ENCODE measurements around the gene AP2A1. TPM values are rescaled to one million over a fixed set of nuclear protein-coding genes. Genes with fewer than 3 reads are reported as not detected.

The AP2A1 gene
- polyA plus RNA-seq, 4 donors: 34.7 to 58.8 (median 53.6) TPM

- no peaks in the 10 kb centered on the region for H3K9me3 ChIP-seq (ENCODE audit: control insufficient read depth in 2 of 2, insufficient read depth in 1 of 2, low read depth in 1 of 2, low read length in 1 of 2)
- no peak overlapping the region for H3K4me3 ChIP-seq (ENCODE audit: low read depth in 1 of 3, low read length in 3 of 3)
- no peak for FAIRE-seq
- no peaks in the 10 kb centered on the region for H3K27me3 ChIP-seq (ENCODE audit: control insufficient read depth in 3 of 3, insufficient read depth in 3 of 3, low read length in 3 of 3)
- H3K27ac ChIP-seq (ENCODE audit: low read depth in 1 of 3, low read length in 2 of 3): no peak overlapping the region
- H3K4me1 ChIP-seq (ENCODE audit: control insufficient read depth in 3 of 3, insufficient read depth in 2 of 3, low read depth in 1 of 3, low read length in 2 of 3): peaks cover 0 to 23% (median 0%) of the 10 kb centered on the region in 3 donors
- peaks cover 4 to 81% (median 16%) of the 10 kb centered on the region in 3 donors for H3K36me3 ChIP-seq (ENCODE audit: control insufficient read depth in 3 of 3, insufficient read depth in 2 of 3, low read depth in 1 of 3, low read length in 3 of 3)
- no peak for DNase-seq
- 90 to 92% (median 91%) methylated on average over 16 to 18 of the region's 18 CpGs for WGBS, 3 donors
Observed at GRCh38 chr19:49856574-49857021, 89.8 kb downstream of the AP2A1 start.

Other genes starting within 250 kb of the AP2A1 start
- gene RCN3, start 239.0 kb upstream of the AP2A1 start, polyA plus RNA-seq: 100 to 1,000 TPM in 2 of 4 donors, 10 to 100 TPM in 2; 38.0 to 687 (median 248) TPM
- gene NOSIP, start 186.4 kb upstream of the AP2A1 start, polyA plus RNA-seq: 100 to 1,000 TPM in 3 of 4 donors, 10 to 100 TPM in 1; 51.8 to 181 (median 134) TPM
- gene PRRG2, start 185.7 kb upstream of the AP2A1 start, polyA plus RNA-seq: 10 to 100 TPM; 14.2 to 23.7 (median 18.0) TPM
- gene PRR12, start 175.8 kb upstream of the AP2A1 start, polyA plus RNA-seq: 10 to 100 TPM in 2 of 4 donors, 1 to 10 TPM in 2; 2.4 to 18.4 (median 8.0) TPM
- gene RRAS, start 126.9 kb upstream of the AP2A1 start, polyA plus RNA-seq: 100 to 1,000 TPM in 2 of 4 donors, 10 to 100 TPM in 2; 30.6 to 105 (median 85.5) TPM
- 10 to 100 TPM; 10.5 to 36.2 (median 19.8) TPM for gene SCAF1, start 124.8 kb upstream of the AP2A1 start, polyA plus RNA-seq
- 100 to 1,000 TPM in 2 of 4 donors, 10 to 100 TPM in 2; 92.1 to 255 (median 119) TPM for gene IRF3, start 101.1 kb upstream of the AP2A1 start, polyA plus RNA-seq
- gene BCL2L12, start 101.1 kb upstream of the AP2A1 start, polyA plus RNA-seq: 10 to 100 TPM; 11.2 to 36.6 (median 17.1) TPM
- 100 to 1,000 TPM in 2 of 4 donors, 10 to 100 TPM in 2; 56.8 to 194 (median 94.7) TPM for gene PRMT1, start 89.7 kb upstream of the AP2A1 start, polyA plus RNA-seq
- gene ADM5, start 77.4 kb upstream of the AP2A1 start, polyA plus RNA-seq: 1 to 10 TPM in 1 of 4 donors, under 1 TPM in 2, not detected in 1; 0.27 to 2.7 (median 0.84) TPM
- gene CPT1C, start 75.9 kb upstream of the AP2A1 start, polyA plus RNA-seq: 1 to 10 TPM in 2 of 4 donors, not detected in 2; 1.9 to 4.5 TPM
- under 1 TPM in 3 of 4 donors, not detected in 1; 0.07 to 0.54 (median 0.28) TPM for gene TSKS, start 3.7 kb upstream of the AP2A1 start, polyA plus RNA-seq
- 10 to 100 TPM in 2 of 4 donors, 1 to 10 TPM in 2; 4.1 to 21.0 (median 10.0) TPM for gene FUZ, start 46.3 kb downstream of the AP2A1 start, polyA plus RNA-seq
- gene MED25, start 51.3 kb downstream of the AP2A1 start, polyA plus RNA-seq: 10 to 100 TPM; 26.7 to 58.7 (median 41.2) TPM
- 100 to 1,000 TPM in 2 of 4 donors, 10 to 100 TPM in 2; 71.4 to 137 (median 88.0) TPM for gene PTOV1, start 84.2 kb downstream of the AP2A1 start, polyA plus RNA-seq
- 10 to 100 TPM; 45.9 to 57.0 (median 49.7) TPM for gene PNKP, start 100.6 kb downstream of the AP2A1 start, polyA plus RNA-seq
- gene AKT1S1, start 110.4 kb downstream of the AP2A1 start, polyA plus RNA-seq: 10 to 100 TPM; 30.6 to 54.9 (median 37.5) TPM
- gene TBC1D17, start 110.7 kb downstream of the AP2A1 start, polyA plus RNA-seq: 10 to 100 TPM; 23.6 to 52.6 (median 36.4) TPM
- gene IL4I1, start 129.9 kb downstream of the AP2A1 start, polyA plus RNA-seq: 1 to 10 TPM in 3 of 4 donors, not detected in 1; 1.0 to 3.8 (median 1.3) TPM
- 10 to 100 TPM; 40.2 to 51.7 (median 46.6) TPM for gene ATF5, start 162.2 kb downstream of the AP2A1 start, polyA plus RNA-seq
- gene NUP62, start 162.5 kb downstream of the AP2A1 start, polyA plus RNA-seq: 10 to 100 TPM; 20.5 to 44.0 (median 27.9) TPM
- 10 to 100 TPM in 1 of 4 donors, 1 to 10 TPM in 1, under 1 TPM in 2; 0.45 to 37.2 (median 0.80) TPM for gene SIGLEC11, start 194.2 kb downstream of the AP2A1 start, polyA plus RNA-seq

All from small intestine (tissue), 7 donors.